Middle frontal gyrus (tissue), 1 donor: ENCODE data around the gene EIF5A.

ENCODE experiments used
- DNase-seq: peaks from one replicate; pipeline ENCODE4 v3.0.0-alpha.2; 2015; ENCODE audit warnings: low spot score; ENCODE audit errors: extremely low spot score

The EIF5A gene

DNA sequence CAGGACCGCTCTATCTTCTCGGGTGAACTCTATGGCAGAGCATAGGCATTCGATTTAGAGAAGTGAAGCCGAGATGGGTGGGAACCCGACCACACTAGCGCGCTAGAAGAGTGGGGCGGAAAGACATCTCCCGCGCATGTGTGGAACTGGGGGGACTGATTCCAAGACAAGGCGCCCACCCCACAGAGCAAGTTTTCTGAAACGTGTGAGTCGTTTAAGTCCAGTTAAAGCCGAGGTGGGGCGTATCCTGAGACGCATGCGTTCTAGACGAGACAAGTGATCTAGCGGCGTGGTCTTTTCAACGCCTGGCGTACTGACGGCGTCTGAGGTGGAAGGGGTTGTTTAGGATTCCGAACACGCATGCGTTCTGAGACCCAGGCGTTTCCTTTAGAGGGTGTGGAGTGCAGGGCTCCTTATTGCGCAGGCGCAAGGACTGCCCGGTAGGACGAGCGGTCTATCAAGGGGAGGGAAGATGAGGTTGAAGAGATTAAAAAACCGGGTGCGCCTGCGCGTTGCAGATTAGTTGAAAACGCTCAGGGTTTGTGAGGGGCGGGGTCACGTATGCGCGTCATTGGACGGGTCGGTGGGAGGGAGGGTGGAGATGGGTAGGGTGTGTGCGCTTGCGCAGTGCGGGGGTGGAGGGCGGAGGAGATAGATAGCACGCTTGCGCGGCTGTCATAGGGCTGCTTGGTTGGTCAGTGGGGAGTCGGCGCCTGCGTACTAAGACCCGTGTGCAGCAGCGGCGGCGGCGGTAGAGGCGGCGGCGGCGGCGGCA, at the start of gene EIF5A:
Gene EIF5A (plus strand): TSS at position 718 of the 775 bp plus-strand sequence. CDS start 2,008 bp downstream, outside the sequence.
- peak; percentile 99 for DNase-seq

DNA sequence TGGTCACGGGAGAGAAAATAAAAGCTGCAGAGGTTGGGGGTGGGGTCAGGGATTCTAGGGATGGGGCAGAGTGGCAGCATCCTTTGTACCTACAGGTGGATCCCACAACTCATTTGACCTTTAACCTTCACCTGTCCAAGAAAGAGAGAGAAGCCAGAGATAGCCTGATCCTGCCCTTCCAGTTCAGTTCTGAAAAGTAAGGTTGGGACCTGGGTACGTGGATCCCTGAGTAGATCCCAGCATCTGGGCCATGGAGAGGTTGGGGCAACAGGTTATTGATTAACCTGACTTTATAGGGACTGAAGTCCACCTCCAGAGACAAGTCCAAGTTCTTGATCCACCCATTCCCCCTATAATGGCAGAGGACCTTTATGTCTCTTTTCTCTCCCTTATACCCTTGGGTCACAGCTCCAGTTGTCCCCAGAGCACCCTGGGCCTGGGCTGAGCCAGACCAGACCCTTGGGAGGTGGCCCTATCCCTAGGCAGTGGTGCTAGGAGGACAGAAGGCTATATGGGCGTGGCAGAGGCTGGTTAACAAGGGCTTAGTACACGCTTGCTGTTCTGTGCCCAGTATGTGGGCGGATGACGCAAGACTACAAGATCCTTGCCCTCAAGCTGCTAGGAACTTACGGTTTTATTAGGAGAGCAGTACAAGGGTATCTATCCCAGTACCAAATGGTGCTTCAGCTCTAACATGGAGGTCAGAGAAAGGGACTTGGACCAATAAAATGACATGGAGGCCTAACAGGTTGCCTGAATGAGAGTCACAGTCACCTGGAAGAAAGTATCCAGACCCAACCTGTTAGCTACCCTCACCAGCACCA, 48.5 kb upstream of the EIF5A start:
- DNase-seq = no peak

DNA sequence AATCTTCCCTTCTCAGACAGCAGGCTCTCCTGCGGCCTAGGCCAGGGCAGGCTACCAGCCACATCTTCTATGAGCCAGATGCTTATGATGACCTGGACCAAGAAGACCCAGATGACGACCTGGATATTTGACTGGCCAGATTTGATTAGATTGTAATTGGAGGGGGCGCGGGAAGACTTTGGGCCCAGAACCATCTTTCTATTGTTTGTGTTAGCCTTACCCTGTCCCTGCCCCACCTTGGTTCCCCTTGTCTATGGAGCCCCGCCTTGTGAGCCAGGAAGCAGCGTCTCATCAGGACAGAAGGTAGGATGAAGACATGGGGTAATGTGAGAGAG, 47.9 kb upstream of the EIF5A start:
- DNase-seq = no peak

DNA sequence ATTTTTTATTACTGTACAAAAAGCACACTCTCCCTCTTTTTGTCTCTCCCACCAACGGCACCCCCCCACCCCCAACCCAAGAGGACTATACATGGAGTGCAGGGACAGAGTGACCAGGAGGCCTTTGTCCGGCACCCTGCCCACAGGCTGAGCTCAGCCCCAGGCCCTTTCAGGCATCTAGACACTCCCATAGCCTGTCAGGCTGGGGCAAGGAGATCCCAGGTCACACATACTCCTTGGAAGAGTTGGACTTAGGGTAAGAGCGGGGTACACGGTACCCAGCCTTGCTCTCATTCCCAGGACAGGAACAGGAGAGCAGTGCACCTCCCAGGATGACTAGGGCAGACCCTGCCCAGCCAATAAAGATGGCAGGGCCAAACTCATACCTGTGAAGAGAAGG, 47.3 kb upstream of the EIF5A start:
- DNase-seq = no peak

DNA sequence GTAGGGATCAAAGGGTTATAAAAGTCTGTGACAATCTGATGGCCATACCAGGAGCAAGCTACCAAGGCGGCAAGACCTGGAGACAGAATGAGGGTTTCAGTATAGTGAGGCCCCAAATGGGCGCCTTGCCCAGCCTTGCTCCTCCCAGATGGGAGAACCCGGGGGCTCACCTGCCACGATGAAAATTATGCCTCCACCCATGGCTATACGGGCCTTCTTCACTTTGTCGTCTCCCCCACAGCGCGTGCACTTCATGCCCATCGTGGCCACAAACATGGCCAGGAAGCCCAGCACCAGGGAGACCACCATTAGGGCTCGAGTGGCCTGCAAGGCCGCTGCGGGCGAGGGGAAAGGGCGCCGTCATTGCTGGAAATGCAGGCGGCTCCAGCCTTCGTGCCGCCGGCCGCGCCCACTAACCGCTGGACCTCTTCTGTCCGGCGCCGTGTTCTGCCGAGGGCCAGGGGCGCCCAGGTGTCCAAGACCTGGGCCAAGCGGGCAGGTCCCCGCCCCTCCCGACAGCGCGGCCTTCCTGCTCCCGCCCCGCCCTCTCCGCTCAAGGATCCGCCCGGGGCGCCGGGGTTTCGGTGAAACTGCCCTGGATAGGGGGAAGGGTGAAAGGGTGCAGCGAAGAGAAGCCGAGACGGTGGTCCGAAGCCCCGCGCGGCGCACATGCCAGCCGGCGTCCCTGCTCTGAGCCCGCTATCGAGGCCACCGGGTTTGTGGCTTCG, 46.6 kb upstream of the EIF5A start:
- DNase-seq = no peak

DNA sequence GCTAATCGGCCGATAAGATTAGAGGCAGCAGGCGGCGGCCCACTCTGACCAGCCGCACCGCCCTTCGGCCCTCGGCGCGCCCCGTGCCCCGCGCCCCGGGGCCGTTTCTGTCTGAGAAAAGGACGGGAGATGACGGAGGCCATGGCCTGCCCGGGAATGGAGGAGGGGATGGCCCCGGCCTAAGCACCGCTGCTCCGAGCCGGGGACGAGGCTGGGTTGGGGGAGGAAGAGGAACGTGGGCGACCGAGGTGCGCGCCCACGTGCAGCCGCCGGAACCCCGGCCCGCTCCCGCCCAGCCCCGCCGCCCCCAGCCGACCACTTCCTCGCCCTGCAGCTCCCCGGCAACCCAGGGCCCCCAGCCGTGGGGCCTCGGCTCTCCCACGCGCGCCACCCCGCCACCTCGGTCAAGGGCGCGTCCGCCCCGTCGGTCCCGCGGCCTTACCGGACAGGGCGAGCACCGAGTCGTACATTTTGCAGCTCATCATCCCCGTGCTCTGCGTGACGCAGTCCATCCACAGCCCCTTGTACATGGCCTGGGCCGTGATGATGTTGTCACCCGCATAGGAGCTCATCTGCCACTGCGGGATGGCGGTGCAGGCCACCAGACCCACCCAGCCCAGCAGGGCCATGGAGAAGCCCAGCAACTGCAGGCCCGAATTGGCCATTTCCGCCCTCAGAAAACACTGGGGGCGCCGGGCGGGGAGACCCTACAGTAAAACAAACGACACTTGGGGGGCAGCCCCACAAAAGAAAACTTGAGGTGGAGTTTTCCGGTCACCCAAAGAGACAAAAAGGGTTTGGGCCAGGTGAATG, 45.8 kb upstream of the EIF5A start:
- DNase-seq = no peak

DNA sequence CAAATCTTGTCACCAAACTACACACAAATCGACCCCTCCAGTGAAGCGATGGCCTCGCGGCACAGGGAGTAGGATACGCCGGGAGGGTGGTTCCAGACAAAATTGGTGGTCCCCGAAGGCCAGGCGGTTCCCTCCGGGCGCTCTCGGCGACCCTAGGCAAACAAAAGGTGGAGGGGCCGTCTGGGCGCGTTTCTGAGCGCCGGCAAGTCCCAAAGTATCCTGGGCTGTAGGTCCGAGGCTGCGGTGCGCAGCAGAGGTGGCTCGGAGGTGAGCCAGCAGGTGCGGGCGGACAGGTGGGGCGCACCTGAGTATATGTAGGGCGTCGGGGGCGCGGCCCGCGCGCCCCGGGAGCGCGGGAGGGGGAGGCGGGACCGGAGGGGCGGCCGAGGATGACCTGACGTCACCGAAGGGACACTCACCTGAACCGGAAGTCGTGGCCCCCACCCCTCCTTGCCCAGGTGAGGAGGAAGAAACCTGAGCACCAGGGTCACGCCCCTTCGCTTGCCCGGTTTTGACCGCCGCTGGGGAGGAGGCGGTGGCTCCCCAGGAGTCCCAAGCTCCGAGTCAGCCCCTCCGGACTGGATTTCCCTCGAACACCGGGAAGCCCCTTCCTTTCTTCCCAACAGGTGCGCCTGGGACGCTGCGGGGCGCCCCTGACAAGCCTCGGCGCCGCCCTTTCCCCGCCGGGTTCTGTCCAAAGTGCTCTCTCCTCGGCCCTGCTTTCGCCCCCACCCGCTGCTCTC, 45.1 kb upstream of the EIF5A start, which contains the start of gene CLDN7:
Gene CLDN7 (minus strand): TSS at position 287 of the 743 bp plus-strand sequence. CDS start 435 bp downstream, outside the sequence.
- no peak for DNase-seq

DNA sequence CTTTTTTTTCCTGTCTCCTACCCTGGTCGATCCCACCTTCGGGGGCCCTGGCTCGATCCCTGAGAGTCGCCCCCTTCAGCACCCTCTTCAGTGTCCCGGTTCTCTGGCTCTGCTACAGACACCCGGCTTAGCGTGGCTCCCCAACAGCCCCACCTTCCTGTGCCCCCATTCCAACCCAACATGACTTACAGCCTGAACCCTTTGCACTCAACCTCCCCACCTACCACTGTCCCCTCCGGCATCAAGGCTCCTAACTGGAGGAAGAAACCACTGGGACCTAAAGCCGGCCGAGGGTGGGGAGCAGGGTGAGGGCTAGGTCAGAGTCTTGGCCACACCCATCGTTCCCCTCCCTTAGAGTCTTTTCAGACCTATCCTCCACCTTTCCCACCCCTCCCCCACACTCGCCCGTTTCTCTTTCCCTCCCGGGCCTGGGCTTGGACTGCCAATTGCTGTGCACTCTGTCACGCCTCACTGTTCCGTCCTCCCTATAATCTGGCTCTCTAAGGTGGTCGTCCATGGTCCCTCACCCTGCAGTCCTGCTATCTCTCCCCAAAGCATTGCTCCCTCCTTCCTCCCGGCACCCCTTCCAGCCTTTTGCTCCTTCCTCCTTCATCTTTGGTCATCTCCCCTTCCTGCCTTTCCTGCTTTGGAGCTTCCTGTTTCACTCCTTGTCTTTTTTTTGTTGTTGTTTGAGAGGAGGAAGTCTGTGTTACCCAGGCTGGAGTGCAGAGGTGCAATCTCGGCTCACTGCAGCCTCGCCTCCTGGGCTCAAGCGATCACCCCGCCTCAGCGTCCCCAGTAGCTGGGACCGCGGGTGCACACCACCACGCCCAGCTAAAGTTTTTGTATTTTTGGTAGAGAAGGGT, 44.3 kb upstream of the EIF5A start:
- no peak for DNase-seq

DNA sequence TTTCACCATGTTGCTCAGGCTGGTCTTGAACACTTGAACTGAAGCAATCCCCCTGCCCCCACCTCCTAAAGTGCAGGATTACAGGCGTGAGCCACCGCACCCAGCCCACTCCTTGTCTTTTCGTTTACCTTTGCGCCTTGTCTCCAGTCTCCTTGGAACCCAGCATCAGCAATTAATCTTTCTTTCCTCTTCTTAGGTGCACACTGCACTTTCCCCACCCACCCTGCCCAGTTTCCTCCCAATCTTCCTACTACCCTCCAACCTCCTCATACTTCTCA, 43.7 kb upstream of the EIF5A start:
- DNase-seq = no peak

DNA sequence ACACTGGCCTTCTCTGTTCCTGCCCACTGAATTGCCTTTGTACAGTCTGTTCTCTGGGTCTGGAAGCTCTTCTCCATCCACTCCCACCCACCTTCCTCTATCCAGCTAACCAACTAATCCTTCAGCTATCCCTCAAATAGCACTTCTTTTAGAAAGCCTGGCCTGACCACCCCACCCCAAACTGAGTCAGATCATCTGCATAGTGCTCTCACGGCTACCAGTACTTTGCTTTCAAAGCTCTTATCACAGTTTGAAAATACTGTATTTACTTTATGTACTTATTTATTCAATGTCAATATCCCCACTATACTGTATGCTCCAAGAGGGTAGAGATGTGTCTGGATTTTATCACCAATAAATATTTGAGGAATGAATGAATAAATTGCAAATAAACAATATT, 40.6 kb upstream of the EIF5A start:
- no peak for DNase-seq

DNA sequence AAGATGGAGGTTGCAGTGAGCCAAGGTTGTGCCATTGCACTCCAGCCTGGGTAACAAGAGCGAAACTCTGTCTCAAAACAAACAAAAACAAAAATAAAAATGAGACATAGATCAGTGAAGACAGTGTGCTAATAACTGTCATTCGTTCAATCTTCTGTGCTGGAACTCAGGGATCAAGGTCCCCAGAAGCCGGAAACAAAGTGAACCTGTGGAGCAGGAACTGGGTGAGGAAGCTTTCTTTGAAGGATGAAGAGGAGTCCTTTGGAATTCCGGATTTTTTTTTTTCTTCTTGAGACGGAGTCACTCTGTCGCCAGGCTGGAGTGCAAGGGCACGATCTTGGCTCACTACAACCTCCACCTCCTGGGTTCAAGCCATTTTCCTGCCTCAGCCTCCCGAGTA, 28.0 kb upstream of the EIF5A start:
- DNase-seq = no peak

DNA sequence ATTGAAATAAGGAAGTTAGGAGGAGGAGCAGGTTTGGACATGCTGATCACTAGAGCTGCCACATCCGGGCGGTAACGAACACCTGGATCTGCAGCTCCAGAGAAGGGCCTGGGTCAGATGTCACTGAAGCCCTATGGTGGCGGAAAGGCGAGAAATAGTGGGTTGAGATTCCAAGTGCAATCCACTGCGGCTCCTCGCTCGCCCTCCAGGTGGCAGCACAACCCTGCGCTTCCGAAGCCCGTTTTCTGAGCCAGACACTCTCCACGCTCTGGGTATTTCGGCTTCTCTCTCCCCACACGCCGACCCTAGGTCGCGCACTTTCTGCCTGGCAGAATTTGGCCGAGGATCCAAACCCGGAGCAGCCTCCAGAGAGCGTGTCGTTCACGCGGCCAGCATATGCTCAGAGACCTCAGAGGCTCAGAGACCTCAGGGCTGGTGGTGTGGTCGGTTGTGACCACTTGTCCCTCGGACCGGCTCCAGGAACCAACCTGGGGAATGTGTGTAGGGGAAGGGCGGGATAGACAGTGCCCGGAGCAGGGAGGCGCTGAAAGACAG, 26.8 kb upstream of the EIF5A start:
- DNase-seq = peak; percentile 44

DNA sequence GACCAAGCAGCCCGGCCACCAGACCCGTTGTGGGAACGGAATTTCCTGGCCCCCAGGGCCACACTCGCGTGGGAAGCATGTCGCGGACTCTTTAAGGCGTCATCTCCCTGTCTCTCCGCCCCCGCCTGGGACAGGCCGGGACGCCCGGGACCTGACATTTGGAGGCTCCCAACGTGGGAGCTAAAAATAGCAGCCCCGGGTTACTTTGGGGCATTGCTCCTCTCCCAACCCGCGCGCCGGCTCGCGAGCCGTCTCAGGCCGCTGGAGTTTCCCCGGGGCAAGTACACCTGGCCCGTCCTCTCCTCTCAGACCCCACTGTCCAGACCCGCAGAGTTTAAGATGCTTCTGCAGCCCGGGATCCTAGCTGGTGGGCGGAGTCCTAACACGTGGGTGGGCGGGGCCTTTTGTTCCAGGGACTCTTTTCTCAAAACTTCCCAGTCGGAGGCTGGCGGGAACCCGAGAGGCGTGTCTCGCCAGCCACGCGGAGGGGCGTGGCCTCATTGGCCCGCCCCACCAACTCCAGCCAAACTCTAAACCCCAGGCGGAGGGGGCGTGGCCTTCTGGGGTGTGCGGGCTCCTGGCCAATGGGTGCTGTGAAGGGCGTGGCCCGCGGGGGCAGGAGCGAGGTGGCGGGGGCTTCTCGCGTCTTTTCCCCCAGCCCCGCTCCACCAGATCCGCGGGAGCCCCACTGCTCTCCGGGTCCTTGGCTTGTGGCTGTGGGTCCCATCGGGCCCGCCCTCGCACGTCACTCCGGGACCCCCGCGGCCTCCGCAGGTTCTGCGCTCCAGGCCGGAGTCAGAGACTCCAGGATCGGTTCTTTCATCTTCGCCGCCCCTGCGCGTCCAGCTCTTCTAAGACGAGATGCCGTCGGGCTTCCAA, 26.1 kb upstream of the EIF5A start, which contains the start of gene SLC2A4:
Gene SLC2A4 (plus strand): TSS at position 645 of the 879 bp plus-strand sequence. CDS start 217 bp downstream, at position 862.
- no peak for DNase-seq

DNA sequence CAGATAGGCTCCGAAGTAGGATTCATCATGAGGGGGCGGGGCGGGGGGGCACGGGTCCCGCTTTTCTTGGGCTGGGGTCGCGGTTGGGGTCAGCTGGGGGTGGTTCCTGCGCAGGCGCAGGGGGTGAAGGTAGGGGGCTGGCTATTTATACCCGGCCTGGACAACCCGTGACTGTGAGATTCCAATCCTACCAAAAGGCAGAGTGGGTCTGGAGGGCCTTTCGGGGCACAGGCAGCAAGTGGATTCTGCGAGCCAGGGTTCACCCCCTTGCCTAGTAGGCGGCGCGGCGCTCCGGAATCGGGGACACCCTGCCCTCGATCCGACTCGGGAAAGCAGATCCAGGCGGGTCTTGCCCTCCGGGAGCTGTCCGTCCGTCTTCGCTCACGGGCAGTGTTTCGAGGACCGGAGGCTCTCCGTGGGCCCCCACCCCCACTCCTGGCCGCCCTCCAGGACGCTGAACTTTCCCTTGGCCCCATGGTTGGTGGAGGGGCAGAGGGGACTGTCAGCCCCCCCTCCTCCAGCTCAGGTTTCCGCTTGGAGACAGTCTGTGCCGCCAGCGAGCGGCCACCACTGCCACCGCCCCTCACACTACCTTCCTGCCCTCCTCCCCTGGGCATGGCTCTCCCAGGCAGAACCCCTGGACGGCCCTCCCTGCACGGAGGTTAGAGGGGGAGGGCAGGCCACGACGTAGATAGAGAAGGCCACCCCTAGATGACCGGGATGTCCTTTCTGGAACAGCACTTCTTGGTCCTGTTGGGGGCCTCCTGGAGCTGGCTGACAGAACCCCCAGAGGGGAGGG, 25.3 kb upstream of the EIF5A start:
- DNase-seq = no peak

DNA sequence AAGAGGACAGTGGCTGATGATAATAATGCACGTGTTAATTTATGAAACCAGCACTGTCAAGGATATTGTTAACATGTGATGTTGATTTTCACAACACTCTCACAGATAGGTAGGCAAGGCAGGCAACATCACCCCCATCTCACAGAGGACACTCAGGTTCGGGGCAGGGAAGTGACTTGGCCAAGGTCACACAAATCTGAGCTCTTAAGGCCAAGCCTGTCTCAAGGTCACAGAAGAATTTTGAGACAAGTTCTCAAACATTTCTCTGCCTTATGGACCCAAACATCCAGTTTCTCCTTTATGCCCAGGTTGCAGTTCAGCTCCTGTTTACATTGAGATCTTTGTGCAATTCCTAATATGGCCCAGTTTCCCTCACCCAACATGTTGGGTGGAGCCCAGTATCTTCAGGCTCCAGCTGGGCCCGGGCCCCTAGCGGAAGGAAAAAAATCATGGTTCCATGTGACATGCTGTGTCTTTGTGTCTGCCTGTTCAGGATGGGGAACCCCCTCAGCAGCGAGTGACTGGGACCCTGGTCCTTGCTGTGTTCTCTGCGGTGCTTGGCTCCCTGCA, 24.6 kb upstream of the EIF5A start:
- no peak for DNase-seq

DNA sequence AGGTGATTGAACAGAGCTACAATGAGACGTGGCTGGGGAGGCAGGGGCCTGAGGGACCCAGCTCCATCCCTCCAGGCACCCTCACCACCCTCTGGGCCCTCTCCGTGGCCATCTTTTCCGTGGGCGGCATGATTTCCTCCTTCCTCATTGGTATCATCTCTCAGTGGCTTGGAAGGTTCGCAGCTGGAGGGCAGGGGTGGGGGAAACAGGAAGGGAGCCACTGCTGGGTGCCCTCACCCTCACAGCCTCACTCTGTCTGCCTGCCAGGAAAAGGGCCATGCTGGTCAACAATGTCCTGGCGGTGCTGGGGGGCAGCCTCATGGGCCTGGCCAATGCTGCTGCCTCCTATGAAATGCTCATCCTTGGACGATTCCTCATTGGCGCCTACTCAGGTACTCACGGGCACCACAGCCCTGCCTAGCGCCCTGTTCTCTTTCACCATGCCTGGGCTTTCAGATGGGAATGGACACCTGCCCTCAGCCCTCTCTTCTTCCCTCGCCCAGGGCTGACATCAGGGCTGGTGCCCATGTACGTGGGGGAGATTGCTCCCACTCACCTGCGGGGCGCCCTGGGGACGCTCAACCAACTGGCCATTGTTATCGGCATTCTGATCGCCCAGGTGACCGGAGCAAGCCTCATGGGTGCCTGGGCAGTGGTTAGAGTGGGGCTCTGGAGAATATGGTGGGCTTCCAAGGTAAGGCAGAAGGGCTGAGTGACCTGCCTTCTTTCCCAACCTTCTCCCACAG, 23.8 kb upstream of the EIF5A start:
- no peak for DNase-seq
